Right atrium auricular region (tissue), 2 donors: ENCODE results near the gene SDE2. TPM values are rescaled to one million over a fixed set of nuclear protein-coding genes. Genes with fewer than 3 reads are reported as not detected.

Source experiments
- DNase-seq: peaks from one replicate; pipeline ENCODE4 v3.0.0-alpha.2; 2019; ENCODE audit warnings: low spot score
- H3K27ac ChIP-seq, 2 donors: fragments of 200-600 bp; sonication (generic); 1 replicate in 1 of 2; 2 replicates in 1 of 2; pipeline ENCODE4 v1.5.1; 2016 to 2019
- H3K27me3 ChIP-seq, 2 donors: fragments of 200-600 bp; sonication (generic); one replicate each; pipeline versions ENCODE4 v1.5.1 to v1.6.0; 2017 to 2019
- H3K36me3 ChIP-seq: fragments of 200-600 bp; sonication (generic); one replicate; pipeline ENCODE4 v1.5.1; 2016
- H3K4me1 ChIP-seq, 2 donors: fragments of 200-600 bp; sonication (generic); one replicate each; pipeline versions ENCODE4 v1.5.1 to v1.6.0; 2017 to 2019
- H3K4me3 ChIP-seq, 2 donors: fragments of 200-600 bp; sonication (generic); 1 replicate in 1 of 2; 2 replicates in 1 of 2; pipeline ENCODE4 v1.5.1; 2017 to 2019; ENCODE audit warnings: mild to moderate bottlenecking in 1 of 2, moderate library complexity in 1 of 2
- H3K9me3 ChIP-seq, 2 donors: fragments of 200-600 bp; sonication (generic); one replicate each; pipeline ENCODE4 v1.5.1; 2019
- total RNA-seq, 2 donors: library from RNA; depleted of rRNA; stranded (reverse); fragments of >200 nt; gene quantifications; one replicate each; pipeline ENCODE4 v1.1.0, GENCODE V29; 2016
- TF ChIP-seq, protein P1 (sequence below), 2 donors: fragments of 200-600 bp; sonication (generic); IDR thresholded peaks; one replicate each; pipeline ENCODE4 v1.5.1; 2019; ENCODE audit warnings: antibody characterized with exemption in 2 of 2

SDE2 gene
- total RNA-seq, 2 donors from 2014 or later: 15.5 to 16.3 TPM

DNA sequence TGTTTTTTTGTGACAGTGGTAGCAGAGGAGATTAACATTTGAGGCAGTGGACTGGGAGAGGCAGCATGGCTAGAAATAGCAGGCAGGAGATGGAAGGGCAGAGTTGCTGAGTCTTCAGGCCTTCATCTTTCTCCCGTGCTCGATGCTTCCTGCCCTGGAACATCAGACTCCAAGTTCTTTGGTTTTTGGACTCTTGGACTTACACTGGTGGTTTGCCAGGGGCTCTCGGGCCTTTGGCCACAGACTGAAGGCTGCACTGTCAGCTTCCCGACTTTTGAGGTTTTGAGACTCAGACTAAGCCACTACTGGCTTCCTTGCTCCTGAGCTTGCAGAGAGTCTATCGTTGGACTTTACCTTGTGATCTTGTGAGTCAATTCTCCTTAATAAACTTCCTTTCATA lies 33.9 kb downstream of the SDE2 start:
- TF ChIP-seq, protein P1, sequence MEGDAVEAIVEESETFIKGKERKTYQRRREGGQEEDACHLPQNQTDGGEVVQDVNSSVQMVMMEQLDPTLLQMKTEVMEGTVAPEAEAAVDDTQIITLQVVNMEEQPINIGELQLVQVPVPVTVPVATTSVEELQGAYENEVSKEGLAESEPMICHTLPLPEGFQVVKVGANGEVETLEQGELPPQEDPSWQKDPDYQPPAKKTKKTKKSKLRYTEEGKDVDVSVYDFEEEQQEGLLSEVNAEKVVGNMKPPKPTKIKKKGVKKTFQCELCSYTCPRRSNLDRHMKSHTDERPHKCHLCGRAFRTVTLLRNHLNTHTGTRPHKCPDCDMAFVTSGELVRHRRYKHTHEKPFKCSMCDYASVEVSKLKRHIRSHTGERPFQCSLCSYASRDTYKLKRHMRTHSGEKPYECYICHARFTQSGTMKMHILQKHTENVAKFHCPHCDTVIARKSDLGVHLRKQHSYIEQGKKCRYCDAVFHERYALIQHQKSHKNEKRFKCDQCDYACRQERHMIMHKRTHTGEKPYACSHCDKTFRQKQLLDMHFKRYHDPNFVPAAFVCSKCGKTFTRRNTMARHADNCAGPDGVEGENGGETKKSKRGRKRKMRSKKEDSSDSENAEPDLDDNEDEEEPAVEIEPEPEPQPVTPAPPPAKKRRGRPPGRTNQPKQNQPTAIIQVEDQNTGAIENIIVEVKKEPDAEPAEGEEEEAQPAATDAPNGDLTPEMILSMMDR (IDR thresholded peaks at IDR 0.05): no peak
- Histone ChIP-seq H3K9me3 (no peaks in the 10 kb centered on the region), H3K4me1 (no peaks in the 10 kb centered on the region), H3K4me3 (no peak overlapping the region), H3K27me3 (peaks cover 0 to 6% of the 10 kb centered on the region in 2 donors), H3K27ac (no peak overlapping the region), H3K36me3 (no peaks in the 10 kb centered on the region)
- DNase-seq: no peak

DNA sequence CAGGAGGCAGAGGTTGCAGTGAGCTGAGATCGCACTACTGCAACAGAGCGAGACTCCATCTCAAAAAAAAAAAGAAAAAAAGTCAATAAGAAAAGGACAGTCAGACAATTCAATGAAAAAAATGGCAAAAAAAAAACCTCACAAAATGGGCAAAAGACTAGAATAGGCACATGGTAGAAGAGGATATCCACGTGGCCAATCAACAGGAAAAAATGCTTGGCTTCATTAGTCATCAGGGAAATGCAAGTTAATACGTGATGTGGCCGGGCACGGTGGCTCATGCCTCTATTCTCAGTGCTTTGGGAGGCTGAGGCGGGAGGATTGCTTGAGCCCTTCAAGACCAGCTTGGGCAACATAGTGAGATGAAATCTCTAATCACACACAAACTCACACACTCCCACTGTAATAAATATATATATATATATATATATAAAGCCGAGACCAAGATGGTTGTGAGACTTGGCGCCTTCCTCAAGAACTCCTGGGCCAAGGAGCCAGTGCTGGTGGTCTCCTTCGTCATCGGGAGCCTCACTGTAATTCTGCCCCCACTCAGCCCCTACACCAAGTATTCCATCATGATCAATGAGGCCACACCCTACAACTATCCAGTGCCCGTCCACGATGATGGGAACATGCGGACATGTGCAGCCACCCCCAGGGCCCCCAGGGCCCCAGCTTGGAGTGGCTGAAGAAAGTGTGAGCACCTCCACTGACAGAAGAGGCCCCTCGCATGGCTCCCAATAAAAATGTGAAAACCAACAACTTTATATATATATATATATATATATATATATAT lies 35.2 kb downstream of the SDE2 start:
- no peaks in the 10 kb centered on the region for H3K4me1 ChIP-seq
- no peaks in the 10 kb centered on the region for H3K9me3 ChIP-seq
- no peaks in the 10 kb centered on the region for H3K36me3 ChIP-seq
- no peak overlapping the region for H3K27ac ChIP-seq
- TF ChIP-seq, protein P1 (IDR thresholded peaks at IDR 0.05): no peak
- no peak overlapping the region for H3K4me3 ChIP-seq
- peaks cover 0 to 6% of the 10 kb centered on the region in 2 donors for H3K27me3 ChIP-seq
- no peak for DNase-seq

DNA sequence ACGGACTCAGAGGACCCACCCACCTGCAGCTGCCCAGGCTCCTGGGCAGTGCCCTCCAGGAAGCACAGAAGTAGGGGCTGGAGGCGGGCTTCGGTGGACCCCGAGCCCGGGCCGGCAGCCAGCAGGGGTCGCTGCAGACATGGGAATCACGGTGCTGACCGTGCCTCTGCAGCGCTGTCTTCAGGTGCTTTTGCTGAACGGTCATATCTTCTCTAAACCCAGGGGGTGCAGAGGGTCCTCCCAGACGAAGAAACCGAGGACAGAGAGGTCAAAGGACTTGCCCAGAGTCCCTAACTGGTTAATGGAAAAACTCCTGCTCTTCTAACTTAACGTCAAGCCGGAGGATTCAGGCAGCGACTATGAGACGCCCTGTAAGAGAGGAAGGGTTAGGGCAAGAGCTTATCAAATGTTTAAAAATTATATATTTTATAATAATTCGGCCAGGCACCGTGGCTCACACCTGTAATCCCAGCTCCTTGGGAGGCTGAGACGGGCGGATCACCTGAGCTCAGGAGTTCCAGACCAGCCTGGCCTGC lies 36.6 kb downstream of the SDE2 start:
- H3K4me1 ChIP-seq: no peaks in the 10 kb centered on the region
- TF ChIP-seq, protein P1 (IDR thresholded peaks at IDR 0.05): peak; percentile 26 to 63
- no peak overlapping the region for H3K4me3 ChIP-seq
- H3K36me3 ChIP-seq: no peaks in the 10 kb centered on the region
- H3K27me3 ChIP-seq: peaks cover 0 to 6% of the 10 kb centered on the region in 2 donors
- H3K9me3 ChIP-seq: no peaks in the 10 kb centered on the region
- no peak for DNase-seq
- H3K27ac ChIP-seq: no peak overlapping the region

DNA sequence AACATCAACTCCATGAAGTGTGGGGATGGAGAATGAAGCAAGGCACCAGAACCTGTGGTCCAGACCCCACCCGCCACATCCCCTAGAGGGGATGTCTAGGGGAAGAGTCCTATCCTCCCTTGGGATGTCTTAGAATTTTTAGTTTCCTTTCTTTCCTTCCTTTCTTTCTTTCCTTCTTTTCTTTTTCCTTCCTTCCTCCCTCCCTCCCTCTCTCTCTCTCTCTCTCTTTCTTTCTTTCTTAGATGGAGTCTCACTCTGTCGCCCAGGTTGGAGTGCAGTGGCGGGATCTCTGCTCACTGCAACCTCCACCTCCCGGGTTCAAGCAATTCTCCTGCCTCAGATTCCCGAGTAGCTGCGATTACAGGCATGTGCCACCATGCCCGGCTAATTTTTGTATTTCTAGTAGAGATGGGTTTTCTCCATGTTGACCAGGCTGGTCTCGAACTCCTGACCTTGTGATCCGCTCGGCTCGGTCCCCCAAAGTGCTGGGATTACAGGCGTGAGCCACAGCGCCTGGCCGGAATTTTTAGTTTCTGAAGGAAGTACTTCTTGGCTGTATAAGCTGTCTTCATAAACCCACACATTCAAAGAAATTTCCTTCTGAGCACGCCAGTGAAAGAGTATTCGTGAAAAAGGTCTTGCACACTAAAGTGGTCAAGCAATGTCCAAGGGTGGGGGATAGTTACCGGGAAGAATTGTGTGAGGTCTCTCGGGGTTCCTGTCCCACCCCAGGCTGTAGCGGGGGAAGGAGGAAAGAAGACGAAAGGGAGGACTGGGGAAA lies 37.3 kb downstream of the SDE2 start:
- no peak overlapping the region for H3K27ac ChIP-seq
- no peak for DNase-seq
- no peak overlapping the region for H3K4me3 ChIP-seq
- TF ChIP-seq, protein P1 (IDR thresholded peaks at IDR 0.05): no peak
- H3K36me3 ChIP-seq: no peaks in the 10 kb centered on the region
- no peaks in the 10 kb centered on the region for H3K4me1 ChIP-seq
- H3K27me3 ChIP-seq: peaks cover 0 to 6% of the 10 kb centered on the region in 2 donors
- no peaks in the 10 kb centered on the region for H3K9me3 ChIP-seq

DNA sequence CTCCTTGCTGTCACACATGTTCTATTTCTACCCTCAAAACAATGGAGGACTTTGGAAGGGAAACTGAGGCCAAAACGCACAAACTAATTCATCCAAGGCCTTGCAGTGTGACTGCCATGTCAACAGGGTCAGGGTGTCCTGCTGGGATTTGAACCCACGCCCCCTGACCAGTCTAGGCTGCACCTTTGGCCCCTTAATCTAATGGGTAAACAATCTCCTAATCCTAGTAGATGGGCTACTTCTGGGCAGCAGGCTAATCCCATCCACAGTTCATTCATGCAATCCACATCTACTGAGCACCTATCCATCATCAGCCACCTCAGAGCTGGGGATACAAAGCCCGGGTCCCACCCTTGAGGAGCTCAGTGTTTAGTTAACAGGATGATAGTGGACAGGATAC lies 41.1 kb downstream of the SDE2 start:
- no peaks in the 10 kb centered on the region for H3K36me3 ChIP-seq
- peaks cover 0 to 6% of the 10 kb centered on the region in 2 donors for H3K27me3 ChIP-seq
- TF ChIP-seq, protein P1 (IDR thresholded peaks at IDR 0.05): no peak
- no peak overlapping the region for H3K27ac ChIP-seq
- no peaks in the 10 kb centered on the region for H3K4me1 ChIP-seq
- H3K4me3 ChIP-seq: no peak overlapping the region
- no peak for DNase-seq
- no peaks in the 10 kb centered on the region for H3K9me3 ChIP-seq
